Middle frontal gyrus (tissue), 1 donor: ENCODE data around the gene SH3RF1.

Source experiments
- DNase-seq: peaks from one replicate; pipeline ENCODE4 v3.0.0-alpha.2; 2015; ENCODE audit warnings: low spot score; ENCODE audit errors: extremely low spot score

The SH3RF1 gene

GRCh38 chr4:169048868-169049414 is 221.8 kb downstream of the SH3RF1 start:
- DNase-seq = no peak

GRCh38 chr4:169047956-169048355 is 222.8 kb downstream of the SH3RF1 start:
- no peak for DNase-seq

GRCh38 chr4:169045862-169046584 is 224.7 kb downstream of the SH3RF1 start:
- DNase-seq = no peak

- no peak for DNase-seq
Measured at GRCh38 chr4:169044714-169045447, 225.9 kb downstream of the SH3RF1 start.
